Esophagus muscularis mucosa (tissue), 3 donors: ENCODE data around the gene CCSAP.

Source experiments
- POLR2A ChIP-seq: fragments of 450-650 bp; IDR thresholded peaks from one replicate; pipeline ENCODE4 v1.6.1; 2017; ENCODE audit warnings: antibody characterized with exemption, moderate library complexity, mild to moderate bottlenecking, low read depth
- TF ChIP-seq, protein P1 (sequence below), 3 experiments: fragments of 200-600 bp in 2 of 3; fragments of 450-650 bp in 1 of 3; sonication (generic) in 2 of 3; IDR thresholded peaks; one replicate each; pipeline ENCODE4 v1.5.1; 2017 to 2019; ENCODE audit warnings: antibody characterized with exemption in 3 of 3, mild to moderate bottlenecking in 2 of 3, moderate library complexity in 1 of 3

- TF ChIP-seq, protein P1, sequence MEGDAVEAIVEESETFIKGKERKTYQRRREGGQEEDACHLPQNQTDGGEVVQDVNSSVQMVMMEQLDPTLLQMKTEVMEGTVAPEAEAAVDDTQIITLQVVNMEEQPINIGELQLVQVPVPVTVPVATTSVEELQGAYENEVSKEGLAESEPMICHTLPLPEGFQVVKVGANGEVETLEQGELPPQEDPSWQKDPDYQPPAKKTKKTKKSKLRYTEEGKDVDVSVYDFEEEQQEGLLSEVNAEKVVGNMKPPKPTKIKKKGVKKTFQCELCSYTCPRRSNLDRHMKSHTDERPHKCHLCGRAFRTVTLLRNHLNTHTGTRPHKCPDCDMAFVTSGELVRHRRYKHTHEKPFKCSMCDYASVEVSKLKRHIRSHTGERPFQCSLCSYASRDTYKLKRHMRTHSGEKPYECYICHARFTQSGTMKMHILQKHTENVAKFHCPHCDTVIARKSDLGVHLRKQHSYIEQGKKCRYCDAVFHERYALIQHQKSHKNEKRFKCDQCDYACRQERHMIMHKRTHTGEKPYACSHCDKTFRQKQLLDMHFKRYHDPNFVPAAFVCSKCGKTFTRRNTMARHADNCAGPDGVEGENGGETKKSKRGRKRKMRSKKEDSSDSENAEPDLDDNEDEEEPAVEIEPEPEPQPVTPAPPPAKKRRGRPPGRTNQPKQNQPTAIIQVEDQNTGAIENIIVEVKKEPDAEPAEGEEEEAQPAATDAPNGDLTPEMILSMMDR (IDR thresholded peaks at IDR 0.05) = no peak
- TF ChIP-seq POLR2A = no peak
Observed at GRCh38 chr1:229279242-229279641, 63.6 kb downstream of the CCSAP start.
